Psoas muscle (tissue), 8 donors: ENCODE results near the gene TACSTD2. TPM values are rescaled to one million over a fixed set of nuclear protein-coding genes. Genes with fewer than 3 reads are reported as not detected.
"Not testable (repeated sequence)": the region's sequence is repeated elsewhere in the genome, so short reads cannot be mapped to it uniquely, and the experiment has no call there.

ENCODE experiments used
- ATAC-seq, 4 donors: fragments of 200-7000 bp; cut with Tn5 transposase; one replicate each; pipeline ENCODE4 v1.9.1; 2020; ENCODE audit warnings: moderate library complexity in 3 of 4, mild to moderate bottlenecking in 2 of 4
- DNase-seq, 2 donors: peaks; one replicate each; pipeline ENCODE4 v3.0.0-alpha.2; 2020
- H3K27ac ChIP-seq: fragments of 200-600 bp; one replicate; pipeline ENCODE4 v1.8.0; 2022
- H3K27me3 ChIP-seq, 3 donors: fragments of 200-600 bp in 1 of 3; one replicate each; pipeline versions ENCODE4 v1.6.1 to v1.8.0; 2013 to 2022; ENCODE audit warnings: low read length in 2 of 3, mild to moderate bottlenecking in 2 of 3, moderate library complexity in 1 of 3; ENCODE audit not compliant: insufficient read depth in 3 of 3
- H3K36me3 ChIP-seq, 2 donors: fragments of 200-600 bp in 1 of 2; one replicate each; pipeline versions ENCODE4 v1.6.1 to v1.8.0; 2013 to 2022; ENCODE audit warnings: low read depth in 1 of 2, mild to moderate bottlenecking in 1 of 2, moderate library complexity in 1 of 2; ENCODE audit not compliant: insufficient read depth in 1 of 2
- H3K4me1 ChIP-seq: fragments of 200-600 bp; one replicate; pipeline ENCODE4 v1.8.0; 2022
- H3K4me3 ChIP-seq: fragments of 200-600 bp; one replicate; pipeline ENCODE4 v1.8.0; 2022; ENCODE audit warnings: mild to moderate bottlenecking
- H3K9me3 ChIP-seq: fragments of 200-600 bp; one replicate; pipeline ENCODE4 v1.8.0; 2022
- CTCF ChIP-seq: fragments of 200-600 bp; IDR thresholded peaks from one replicate; pipeline ENCODE4 v1.8.0; 2022; ENCODE audit warnings: antibody characterized with exemption
- WGBS, 3 donors: extraction: QIAGEN DNeasy Blood & Tissue Kit; methylation state at CpG; one replicate each; pipeline versions ENCODE4 v1.1.6 to v1.1.7; 2013; 5-methylcytosine and 5-hydroxymethylcytosine counted together
- intact Hi-C, 2 donors: fragments of 100-400 bp; cut with DNase I; formaldehyde crosslinking; loops; one replicate each; pipeline versions ENCODE4 v1.11.0 to v1.14.2; 2022
- polyA plus RNA-seq, 3 donors: library from polyadenylated mRNA; stranded (reverse); fragments of 200-250 nt; gene quantifications; one replicate each; pipeline ENCODE4 v1.2.3, GENCODE V29; 2013
- total RNA-seq, 4 donors: library from RNA; stranded (reverse); fragmentation: NEBNext Ultra II Directional in 2 of 4; extraction: Animal tissue kit (Norgen Biotek cat#: 25700) in 2 of 4; gene quantifications; one replicate each; pipeline versions ENCODE4 v1.2.1 to v1.2.4, GENCODE V29; 2021 to 2023
- donor health status: healthy with polysubstance abuse.
- donor health status: DM: no; HTN: no; CAD: no; lungs with moderate emphysema.
- donor health status: Bipolar disorder and iron deficiency.
- donor health status: healthy.
- donor health status: DM: yes; HTN: yes; CAD: no.
- donor health status: DM: no; HTN: no; CAD: no.
- donor health status: DM: no; HTN: no; CAD: no.
- donor health status: DM: yes; HTN: yes; CAD: no.

The TACSTD2 gene
- total and polyA plus RNA-seq, 7 donors: 0.12 to 0.34 (median 0.22) TPM

DNA sequence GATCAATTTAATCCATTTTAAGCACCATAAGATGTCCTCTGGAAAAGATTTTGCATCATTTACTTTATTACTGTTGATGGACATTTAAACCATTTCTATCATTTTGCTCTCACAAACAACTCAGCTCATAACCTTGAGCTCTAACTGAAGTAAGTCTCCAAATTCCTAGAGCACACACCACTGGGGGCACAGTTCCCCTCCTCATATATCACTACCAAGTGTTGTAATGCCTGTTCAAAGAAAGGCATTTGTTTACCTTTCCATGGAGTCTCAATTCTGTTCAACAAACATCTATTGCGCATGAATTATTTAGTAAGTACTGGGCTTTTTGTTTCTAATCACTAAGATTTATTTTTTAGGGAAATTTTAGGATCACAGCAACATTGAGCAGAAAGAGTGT lies 21.7 kb downstream of the TACSTD2 start:
- intact Hi-C loops: no loop called here
- no peaks in the 10 kb centered on the region for H3K36me3 ChIP-seq
- H3K4me3 ChIP-seq: no peak overlapping the region
- H3K27me3 ChIP-seq: no peaks in the 10 kb centered on the region
- ATAC-seq (no peak), DNase-seq (no peak)
- H3K9me3 ChIP-seq: no peaks in the 10 kb centered on the region
- no peak for TF ChIP-seq CTCF
- 98 to 100% (median 100%) methylated on average over 1 of the region's 1 CpG for WGBS, 3 donors
- no peaks in the 10 kb centered on the region for H3K4me1 ChIP-seq
- no peak overlapping the region for H3K27ac ChIP-seq

DNA sequence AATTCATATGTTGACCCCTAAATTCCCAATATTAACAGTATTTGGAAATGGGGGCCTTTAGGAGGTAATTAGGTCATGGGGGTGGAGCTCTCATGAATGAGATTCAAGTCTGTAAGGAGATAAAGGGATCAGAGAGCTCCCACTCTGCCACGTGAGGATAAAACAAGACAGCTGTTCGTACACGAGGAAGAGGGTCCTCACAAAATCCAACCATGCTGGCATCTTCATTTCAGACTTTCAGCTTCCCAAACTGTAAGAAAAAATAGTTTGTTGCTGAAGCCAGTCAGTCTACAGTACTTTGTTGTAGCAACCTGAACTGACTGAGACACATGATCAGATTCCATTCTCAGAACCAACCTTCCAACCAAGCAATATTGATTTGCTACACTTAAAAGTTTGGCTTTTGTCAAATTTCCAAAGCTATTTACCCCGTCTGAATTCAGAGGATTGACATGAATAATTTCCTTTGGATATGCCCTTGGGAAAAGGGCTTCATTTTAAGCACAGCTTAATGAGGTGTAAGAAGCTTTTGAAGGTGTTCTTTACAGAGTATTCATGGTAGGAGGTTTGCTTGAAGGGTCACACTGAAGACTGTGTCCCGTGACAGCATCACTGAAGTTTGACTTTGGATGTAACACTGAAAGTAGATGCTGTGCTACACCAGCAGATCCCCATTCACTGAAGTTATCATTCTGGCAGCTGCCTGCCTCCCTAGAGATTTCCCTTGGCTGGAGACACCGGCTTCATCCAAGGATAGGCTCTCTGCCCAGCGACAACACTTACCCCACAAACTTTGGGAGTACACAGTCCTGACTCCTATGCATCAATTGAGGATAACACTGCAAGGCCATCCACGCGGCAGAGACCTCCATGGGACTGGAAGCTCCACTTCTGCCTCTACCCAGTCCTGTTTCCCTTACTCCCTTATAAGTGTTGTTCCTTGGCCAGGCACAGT lies 25.6 kb downstream of the TACSTD2 start:
- 43 to 53% (median 45%) methylated on average over 9 of the region's 9 CpGs for WGBS, 3 donors
- intact Hi-C loops: no loop called here
- no peaks in the 10 kb centered on the region for H3K36me3 ChIP-seq
- H3K9me3 ChIP-seq: no peaks in the 10 kb centered on the region
- DNase-seq: no peak
- TF ChIP-seq CTCF: no peak
- H3K4me1 ChIP-seq: no peaks in the 10 kb centered on the region
- H3K27me3 ChIP-seq: no peaks in the 10 kb centered on the region
- no peak overlapping the region for H3K27ac ChIP-seq
- ATAC-seq: no peak
- no peak overlapping the region for H3K4me3 ChIP-seq

- ATAC-seq, H3K27me3 ChIP-seq, H3K9me3 ChIP-seq, H3K36me3 ChIP-seq, H3K4me1 ChIP-seq, H3K4me3 ChIP-seq, DNase-seq, H3K27ac ChIP-seq: not testable (repeated sequence)
- intact Hi-C loops: loop anchor here (2.0 to 10.0 kb wide), 2 partner anchors 38 to 106 kb away; no protein-coding TSS in a partner anchor
- 64 to 74% (median 68%) methylated on average over 6 of the region's 6 CpGs for WGBS, 3 donors
Observed at GRCh38 chr1:58549291-58549690, 27.8 kb downstream of the TACSTD2 start.

GRCh38 chr1:58548371-58548770 lies 28.7 kb downstream of the TACSTD2 start:
- H3K36me3 ChIP-seq: no peaks in the 10 kb centered on the region
- no peak overlapping the region for H3K4me3 ChIP-seq
- H3K27ac ChIP-seq: no peak overlapping the region
- no peaks in the 10 kb centered on the region for H3K27me3 ChIP-seq
- TF ChIP-seq CTCF: no peak
- DNase-seq (no peak), ATAC-seq (no peak)
- WGBS, 3 donors: 83 to 85% (median 84%) methylated on average over 2 of the region's 2 CpGs
- H3K4me1 ChIP-seq: peaks cover 6% of the 10 kb centered on the region
- intact Hi-C loops: loop anchor here (2.0 to 10.0 kb wide), 2 partner anchors 38 to 106 kb away; no protein-coding TSS in a partner anchor
- H3K9me3 ChIP-seq: no peaks in the 10 kb centered on the region

- TF ChIP-seq CTCF: peak; percentile 97
- H3K27me3 ChIP-seq: no peaks in the 10 kb centered on the region
- peak; percentile 98 to 99 for DNase-seq
- no peaks in the 10 kb centered on the region for H3K36me3 ChIP-seq
- ATAC-seq: peak; percentile 98 to 99 (median 99)
- peak within 1 kb of the TSS; percentile 81 for H3K4me3 ChIP-seq
- intact Hi-C loops: loop anchor here (2.0 to 10.0 kb wide), 2 partner anchors 30 to 108 kb away; no protein-coding TSS in a partner anchor
- H3K27ac ChIP-seq: peak within 1 kb of the TSS; percentile 98
- no peaks in the 10 kb centered on the region for H3K9me3 ChIP-seq
- H3K4me1 ChIP-seq: peaks cover 6% of the 10 kb centered on the region
- WGBS, 3 donors: 1% methylated on average over 38 to 46 of the region's 46 CpGs
Observed at GRCh38 chr1:58546520-58547308, 30.3 kb downstream of the TACSTD2 start, which contains the start of gene OMA1. Gene OMA1, minus strand, starts transcription at chr1:58546726. Its CDS starts 7,432 bp downstream, at chr1:58539294.
